ENCODE data around the gene ALDH3B1. TPM values are rescaled to one million over a fixed set of nuclear protein-coding genes. Genes with fewer than 3 reads are reported as not detected.
A peak's percentile ranks its signal among the peaks of the same experiment; 100 is the strongest.

The ALDH3B1 gene
- total and polyA plus RNA-seq, 2 experiments from 2014 or later, result 15.4 to 15.7 TPM

DNA sequence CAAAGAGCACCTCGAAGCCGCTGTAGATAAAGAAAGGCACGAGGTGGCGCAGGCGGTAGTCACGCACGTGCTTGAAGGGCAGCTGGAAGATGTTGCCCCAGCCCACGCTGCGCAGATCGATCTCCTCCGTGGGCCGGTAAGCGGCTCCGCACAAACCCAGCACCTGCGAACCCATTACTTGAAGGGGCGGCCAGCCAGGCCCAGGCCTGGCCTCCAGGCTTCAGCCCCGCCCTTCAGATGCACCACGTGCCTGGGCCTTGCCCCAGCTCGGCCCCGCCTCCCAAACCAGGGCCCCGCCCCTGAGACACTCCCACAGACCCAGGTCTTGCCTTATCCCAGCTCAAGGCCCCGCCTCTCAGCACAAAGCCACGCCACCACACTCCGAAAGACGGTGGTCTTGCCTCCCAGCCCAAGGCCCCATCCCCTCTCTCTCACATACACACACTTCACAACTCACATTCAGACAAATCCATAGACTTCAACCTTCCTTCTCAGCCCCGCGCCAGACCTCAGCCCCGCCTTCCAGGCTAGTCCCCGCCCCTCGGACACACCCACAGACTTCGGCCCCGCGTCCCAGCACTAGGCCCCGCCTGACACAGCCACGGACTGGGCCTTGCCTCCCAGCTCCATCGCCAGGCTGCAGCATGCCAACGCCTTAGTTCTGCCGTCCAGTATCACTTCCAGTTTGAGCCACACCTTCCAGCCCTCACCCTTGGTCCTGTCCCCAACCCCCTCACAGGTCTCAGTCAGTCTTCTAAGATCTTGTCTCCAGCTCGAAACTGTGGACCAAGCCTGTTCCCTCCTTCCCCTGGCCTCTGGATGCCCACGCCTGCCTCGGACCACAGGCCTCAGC is 13.3 kb upstream of the ALDH3B1 start:
- TF ChIP-seq EZH2phosphoT487 (IDR thresholded peaks at IDR 0.05; ENCODE audit: low read depth, severe bottlenecking, unreplicated experiment), result no peak
- TF ChIP-seq, protein P1, sequence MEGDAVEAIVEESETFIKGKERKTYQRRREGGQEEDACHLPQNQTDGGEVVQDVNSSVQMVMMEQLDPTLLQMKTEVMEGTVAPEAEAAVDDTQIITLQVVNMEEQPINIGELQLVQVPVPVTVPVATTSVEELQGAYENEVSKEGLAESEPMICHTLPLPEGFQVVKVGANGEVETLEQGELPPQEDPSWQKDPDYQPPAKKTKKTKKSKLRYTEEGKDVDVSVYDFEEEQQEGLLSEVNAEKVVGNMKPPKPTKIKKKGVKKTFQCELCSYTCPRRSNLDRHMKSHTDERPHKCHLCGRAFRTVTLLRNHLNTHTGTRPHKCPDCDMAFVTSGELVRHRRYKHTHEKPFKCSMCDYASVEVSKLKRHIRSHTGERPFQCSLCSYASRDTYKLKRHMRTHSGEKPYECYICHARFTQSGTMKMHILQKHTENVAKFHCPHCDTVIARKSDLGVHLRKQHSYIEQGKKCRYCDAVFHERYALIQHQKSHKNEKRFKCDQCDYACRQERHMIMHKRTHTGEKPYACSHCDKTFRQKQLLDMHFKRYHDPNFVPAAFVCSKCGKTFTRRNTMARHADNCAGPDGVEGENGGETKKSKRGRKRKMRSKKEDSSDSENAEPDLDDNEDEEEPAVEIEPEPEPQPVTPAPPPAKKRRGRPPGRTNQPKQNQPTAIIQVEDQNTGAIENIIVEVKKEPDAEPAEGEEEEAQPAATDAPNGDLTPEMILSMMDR (IDR thresholded peaks at IDR 0.05; ENCODE audit: poor library complexity), result no peak
- TF ChIP-seq EZH2 (IDR thresholded peaks at IDR 0.05; ENCODE audit: borderline replicate concordance), result no peak
- H3K36me3 ChIP-seq (replicated peaks; ENCODE audit: insufficient read depth, low read depth), result no peaks in the 10 kb centered on the region
- no peaks in the 10 kb centered on the region for H3K79me2 ChIP-seq
- WGBS (ENCODE audit: low lambda C conversion rate, missing lambda C conversion rate), result 69% methylated on average over 39 of the region's 41 CpGs
- H4K20me1 ChIP-seq (ENCODE audit: insufficient read depth, poor library complexity, severe bottlenecking), result no peaks in the 10 kb centered on the region
- H3K27ac ChIP-seq, result no peak overlapping the region
- H3K9me3 ChIP-seq (ENCODE audit: low read depth), result no peaks in the 10 kb centered on the region
- peak; percentile 61 for DNase-seq (ENCODE audit: low spot score)
- no peaks in the 10 kb centered on the region for H3K4me1 ChIP-seq (ENCODE audit: insufficient read depth)
- H3K9me2 ChIP-seq (replicated peaks; ENCODE audit: insufficient read depth), result no peaks in the 10 kb centered on the region
- no peak overlapping the region for H3K4me3 ChIP-seq
- no peak overlapping the region for H2AFZ ChIP-seq
- no peaks in the 10 kb centered on the region for H3K27me3 ChIP-seq
- H3K4me2 ChIP-seq, result no peak overlapping the region

DNA sequence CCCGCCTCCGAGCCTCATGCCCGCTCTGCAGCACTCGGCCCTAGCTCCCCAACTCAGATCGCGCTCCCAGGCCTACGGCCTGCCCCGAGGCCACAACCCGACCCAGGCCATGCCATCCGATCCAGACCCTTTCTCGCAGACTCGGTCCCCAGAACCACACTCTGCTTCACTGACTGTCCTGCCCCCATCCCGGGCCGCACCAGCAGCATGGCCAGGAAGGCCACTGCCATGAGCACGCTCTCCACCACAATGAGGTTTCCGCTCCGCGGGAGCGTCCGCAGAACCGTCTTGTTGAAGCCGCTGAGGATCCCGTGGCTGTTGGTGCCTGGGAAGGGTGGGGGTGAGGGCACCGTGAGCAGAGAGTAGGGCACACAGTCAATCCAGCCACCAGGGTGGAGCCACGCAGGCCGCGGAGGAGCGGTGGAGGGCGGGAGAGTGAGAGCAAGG is 12.6 kb upstream of the ALDH3B1 start:
- no peaks in the 10 kb centered on the region for H3K36me3 ChIP-seq (replicated peaks; ENCODE audit: insufficient read depth, low read depth)
- no peak overlapping the region for H3K4me2 ChIP-seq
- no peak overlapping the region for H3K27ac ChIP-seq
- H3K9me3 ChIP-seq (ENCODE audit: low read depth), result no peaks in the 10 kb centered on the region
- H2AFZ ChIP-seq, result no peak overlapping the region
- no peak for DNase-seq (ENCODE audit: low spot score)
- no peaks in the 10 kb centered on the region for H3K4me1 ChIP-seq (ENCODE audit: insufficient read depth)
- no peak overlapping the region for H3K4me3 ChIP-seq
- H4K20me1 ChIP-seq (ENCODE audit: insufficient read depth, poor library complexity, severe bottlenecking), result no peaks in the 10 kb centered on the region
- no peaks in the 10 kb centered on the region for H3K9me2 ChIP-seq (replicated peaks; ENCODE audit: insufficient read depth)
- 95% methylated on average over 29 of the region's 29 CpGs for WGBS (ENCODE audit: low lambda C conversion rate, missing lambda C conversion rate)
- H3K79me2 ChIP-seq, result no peaks in the 10 kb centered on the region
- no peaks in the 10 kb centered on the region for H3K27me3 ChIP-seq
- TF ChIP-seq EZH2phosphoT487 (IDR thresholded peaks at IDR 0.05; ENCODE audit: low read depth, severe bottlenecking, unreplicated experiment), result no peak
- TF ChIP-seq, protein P1 (IDR thresholded peaks at IDR 0.05; ENCODE audit: poor library complexity), result no peak
- no peak for TF ChIP-seq EZH2 (IDR thresholded peaks at IDR 0.05; ENCODE audit: borderline replicate concordance)

DNA sequence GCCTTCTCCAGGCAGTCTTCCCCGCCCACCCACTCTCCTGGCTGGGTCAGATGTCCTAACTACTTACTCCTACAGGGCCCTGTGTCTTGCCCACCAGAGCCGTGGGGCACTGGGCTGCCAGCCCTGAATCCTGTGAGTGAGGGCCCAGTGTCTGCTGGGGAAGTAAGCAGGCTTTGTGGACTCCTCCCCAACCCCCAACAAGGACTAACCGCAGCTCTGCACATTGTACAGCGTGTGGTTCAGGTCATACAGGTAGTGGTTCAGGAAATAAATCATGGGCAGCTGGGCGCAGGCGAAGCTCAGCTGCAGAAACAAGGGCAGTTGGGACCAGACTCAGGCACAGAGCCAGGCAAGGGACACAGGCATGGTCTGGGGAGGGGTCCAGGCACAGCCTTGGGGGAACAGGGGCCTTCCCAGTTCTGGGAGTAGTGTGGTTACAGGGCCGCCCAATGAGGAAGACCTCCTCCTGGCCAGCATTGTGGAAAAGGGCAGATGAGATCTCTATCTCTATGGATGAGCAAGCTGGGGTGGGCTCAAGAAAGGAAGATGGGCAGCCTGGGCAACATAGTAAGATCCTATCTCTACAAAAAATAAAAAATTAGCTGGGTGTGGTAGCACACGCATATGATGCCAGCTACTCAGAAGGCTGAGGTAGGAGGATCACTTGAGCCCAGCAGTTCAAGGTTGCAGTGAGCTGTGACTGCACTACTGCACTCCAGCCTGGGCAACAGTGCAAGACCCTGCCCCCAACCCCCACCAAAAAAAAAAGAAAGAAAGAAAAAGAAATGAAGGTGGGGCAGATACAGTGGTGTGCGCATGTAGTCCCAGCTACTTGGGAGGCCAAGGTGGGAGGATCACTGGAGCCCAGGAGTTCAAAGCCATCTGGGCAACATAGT is 11.7 kb upstream of the ALDH3B1 start:
- Histone ChIP-seq H3K36me3 (replicated peaks; ENCODE audit: insufficient read depth, low read depth) (no peaks in the 10 kb centered on the region), H3K27me3 (no peaks in the 10 kb centered on the region), H3K4me3 (no peak overlapping the region), H3K4me2 (no peak overlapping the region), H3K9me2 (replicated peaks; ENCODE audit: insufficient read depth) (no peaks in the 10 kb centered on the region), H3K79me2 (no peaks in the 10 kb centered on the region), H3K4me1 (ENCODE audit: insufficient read depth) (no peaks in the 10 kb centered on the region), H4K20me1 (ENCODE audit: insufficient read depth, poor library complexity, severe bottlenecking) (no peaks in the 10 kb centered on the region), H3K27ac (no peak overlapping the region), H3K9me3 (ENCODE audit: low read depth) (no peaks in the 10 kb centered on the region), H2AFZ (no peak overlapping the region)
- TF ChIP-seq EZH2phosphoT487 (IDR thresholded peaks at IDR 0.05; ENCODE audit: low read depth, severe bottlenecking, unreplicated experiment) (no peak), EZH2 (IDR thresholded peaks at IDR 0.05; ENCODE audit: borderline replicate concordance) (no peak)
- TF ChIP-seq, protein P1 (IDR thresholded peaks at IDR 0.05; ENCODE audit: poor library complexity), result no peak
- 92% methylated on average over 9 of the region's 9 CpGs for WGBS (ENCODE audit: low lambda C conversion rate, missing lambda C conversion rate)
- DNase-seq (ENCODE audit: low spot score), result no peak

Measured in hepatocyte (in vitro differentiated cells).